GM23248 (cell line): ENCODE results near the gene EPN2.

Experiments used
- EZH2 ChIP-seq: fragments of 200-600 bp; sonication (generic); IDR thresholded peaks from 2 replicates; pipeline ENCODE4 v1.6.1; 2018; ENCODE audit warnings: antibody characterized with exemption, mild to moderate bottlenecking; ENCODE audit not compliant: insufficient read depth, poor library complexity, severe bottlenecking
- EZH2phosphoT487 ChIP-seq: fragments of 200-600 bp; sonication (generic); IDR thresholded peaks from 2 replicates; pipeline ENCODE4 v1.6.1; 2018; ENCODE audit warnings: antibody characterized with exemption, moderate library complexity, mild to moderate bottlenecking, low read depth; ENCODE audit not compliant: insufficient read depth

GRCh38 chr17:19321481-19322128 is 84.4 kb downstream of the EPN2 start:
- TF ChIP-seq EZH2 (no peak), EZH2phosphoT487 (no peak)
